ENCODE results near the gene CCHCR1. TPM values are rescaled to one million over a fixed set of nuclear protein-coding genes. Genes with fewer than 3 reads are reported as not detected.
A peak's percentile ranks its signal among the peaks of the same experiment; 100 is the strongest.

CCHCR1 gene
- total RNA-seq, 4 donors from 2014 or later: 28.3 to 86.6 (median 36.2) TPM

- Histone ChIP-seq H3K36me3 (no peaks in the 10 kb centered on the region), H3K27me3 (no peaks in the 10 kb centered on the region), H3K27ac (peak overlapping the region in 3 of 4 donors; percentile 44 to 91 (median 79)), H3K4me1 (peaks cover 0 to 16% (median 0%) of the 10 kb centered on the region in 4 donors), H3K4me3 (peak overlapping the region in 2 of 4 donors; percentile 19 to 32), H3K9me3 (no peaks in the 10 kb centered on the region)
- peak in 2 of 3 donors; percentile 61 to 82 for DNase-seq
- TF ChIP-seq POLR2A (IDR thresholded peaks at IDR 0.05): no peak
- TF ChIP-seq CTCF (IDR thresholded peaks at IDR 0.05): peak in 1 of 6 experiments; percentile 27
Observed at GRCh38 chr6:31144970-31145340, 12.6 kb downstream of the CCHCR1 start.

GRCh38 chr6:31144296-31144969 is 13.2 kb downstream of the CCHCR1 start:
- peak overlapping the region in 3 of 4 donors; percentile 44 to 91 (median 79) for H3K27ac ChIP-seq
- TF ChIP-seq CTCF (IDR thresholded peaks at IDR 0.05) (no peak), POLR2A (IDR thresholded peaks at IDR 0.05) (peak; percentile 60 to 84)
- no peaks in the 10 kb centered on the region for H3K36me3 ChIP-seq
- no peaks in the 10 kb centered on the region for H3K27me3 ChIP-seq
- peaks cover 0 to 16% (median 0%) of the 10 kb centered on the region in 4 donors for H3K4me1 ChIP-seq
- peak in 2 of 3 donors; percentile 78 to 84 for DNase-seq
- no peaks in the 10 kb centered on the region for H3K9me3 ChIP-seq
- H3K4me3 ChIP-seq: peak overlapping the region in 2 of 4 donors; percentile 19 to 32

GRCh38 chr6:31143148-31143547 is 14.5 kb downstream of the CCHCR1 start:
- H3K4me1 ChIP-seq: peaks cover 0 to 17% (median under 1%) of the 10 kb centered on the region in 4 donors
- no peaks in the 10 kb centered on the region for H3K27me3 ChIP-seq
- no peak overlapping the region for H3K4me3 ChIP-seq
- H3K27ac ChIP-seq: peak overlapping the region in 3 of 4 donors; percentile 40 to 91 (median 79)
- H3K36me3 ChIP-seq: no peaks in the 10 kb centered on the region
- DNase-seq: no peak
- no peak for TF ChIP-seq POLR2A (IDR thresholded peaks at IDR 0.05)
- TF ChIP-seq CTCF (IDR thresholded peaks at IDR 0.05): no peak
- no peaks in the 10 kb centered on the region for H3K9me3 ChIP-seq

- Histone ChIP-seq H3K27ac (no peak overlapping the region), H3K9me3 (no peaks in the 10 kb centered on the region), H3K27me3 (no peaks in the 10 kb centered on the region), H3K36me3 (no peaks in the 10 kb centered on the region), H3K4me3 (no peak overlapping the region), H3K4me1 (peaks cover 0 to 23% (median 3%) of the 10 kb centered on the region in 4 donors)
- DNase-seq: no peak
- no peak for TF ChIP-seq CTCF (IDR thresholded peaks at IDR 0.05)
Observed at GRCh38 chr6:31142361-31142761, 15.2 kb downstream of the CCHCR1 start.

GRCh38 chr6:31140643-31141042 is 17.0 kb downstream of the CCHCR1 start:
- no peak for DNase-seq
- TF ChIP-seq CTCF (IDR thresholded peaks at IDR 0.05): no peak
- no peak for TF ChIP-seq POLR2A (IDR thresholded peaks at IDR 0.05)
- no peak overlapping the region for H3K27ac ChIP-seq
- H3K27me3 ChIP-seq: no peaks in the 10 kb centered on the region
- H3K36me3 ChIP-seq: no peaks in the 10 kb centered on the region
- no peak overlapping the region for H3K4me3 ChIP-seq
- peaks cover 0 to 23% (median 3%) of the 10 kb centered on the region in 4 donors for H3K4me1 ChIP-seq
- no peaks in the 10 kb centered on the region for H3K9me3 ChIP-seq

Measured in Peyer's patch (tissue), 4 donors.